ENCODE measurements around the gene RNF144B.

The RNF144B gene

GRCh38 chr6:18491308-18492045 is 104.3 kb downstream of the RNF144B start:
- no peak for DNase-seq

DNA sequence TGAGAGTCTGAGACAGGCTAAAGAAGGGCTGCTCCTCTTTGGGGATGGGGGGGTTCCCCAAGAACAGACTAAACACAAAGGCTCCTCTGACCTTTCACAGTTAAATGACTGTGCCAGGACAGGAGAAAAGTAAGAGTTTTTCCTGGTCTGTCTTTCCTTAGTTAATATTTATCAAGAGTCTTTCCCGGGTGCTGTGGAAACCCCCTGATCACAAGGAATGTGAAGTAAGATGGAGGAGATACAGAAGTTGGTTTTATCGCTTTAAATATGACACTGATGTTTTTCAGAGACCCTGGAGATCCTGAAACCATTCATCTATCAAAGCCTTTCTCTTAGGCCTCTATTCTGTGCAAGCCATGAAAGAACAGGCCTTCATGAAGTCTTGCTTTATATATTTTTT is 105.8 kb downstream of the RNF144B start:
- DNase-seq = no peak

- no peak for DNase-seq
Observed at GRCh38 chr6:18493382-18493891, 106.3 kb downstream of the RNF144B start.

- no peak for DNase-seq
Observed at GRCh38 chr6:18493925-18494324, 106.8 kb downstream of the RNF144B start.

GRCh38 chr6:18495236-18495635 is 108.1 kb downstream of the RNF144B start:
- no peak for DNase-seq

- no peak for DNase-seq
Observed at GRCh38 chr6:18496462-18496861, 109.3 kb downstream of the RNF144B start.

DNA sequence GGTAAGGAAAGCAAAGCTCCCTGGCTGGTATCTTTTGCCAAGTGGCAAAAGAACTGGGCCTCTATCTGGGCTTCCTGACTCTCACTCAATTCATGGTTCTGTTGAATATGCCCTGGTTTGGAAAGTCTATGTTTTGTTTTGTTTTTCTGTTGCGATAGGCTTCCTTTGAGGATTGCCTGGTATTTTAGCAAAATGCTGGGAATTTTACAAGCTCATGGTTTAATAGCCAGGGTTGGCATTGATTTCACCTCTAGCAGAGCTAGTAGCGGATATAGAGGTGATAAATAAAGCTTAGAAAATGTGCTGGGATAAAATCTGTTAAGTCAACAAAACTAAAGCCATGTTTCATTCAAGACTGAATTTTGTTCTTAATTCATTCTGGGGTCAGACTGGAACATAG is 109.9 kb downstream of the RNF144B start:
- DNase-seq = no peak

- no peak for DNase-seq
Observed at GRCh38 chr6:18498408-18498807, 111.3 kb downstream of the RNF144B start.

GRCh38 chr6:18500921-18501662 is 113.9 kb downstream of the RNF144B start:
- no peak for DNase-seq

DNA sequence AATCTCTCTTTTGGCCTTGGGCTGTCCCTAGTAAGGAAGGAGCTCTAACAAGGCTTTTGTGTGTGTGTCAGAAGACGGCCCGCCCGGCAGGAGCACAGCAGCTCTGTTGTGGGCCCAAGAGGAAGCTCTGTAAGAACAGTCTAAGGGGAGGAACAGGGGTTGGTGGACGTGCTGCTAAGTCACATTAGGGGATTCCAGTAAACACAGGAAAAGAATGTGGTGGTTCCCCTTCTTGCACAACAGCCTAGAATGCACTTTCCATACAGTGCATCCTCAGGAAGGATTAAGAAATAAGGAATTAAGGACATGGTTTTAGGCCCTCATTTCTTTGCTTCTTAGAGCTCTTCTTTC is 114.5 kb downstream of the RNF144B start:
- DNase-seq = no peak

GRCh38 chr6:18503206-18503592 is 116.0 kb downstream of the RNF144B start:
- no peak for DNase-seq

GRCh38 chr6:18503593-18504231 is 116.6 kb downstream of the RNF144B start:
- DNase-seq = peak; percentile 68

GRCh38 chr6:18504232-18504596 is 117.1 kb downstream of the RNF144B start:
- DNase-seq = no peak

- peak; percentile 77 for DNase-seq
Observed at GRCh38 chr6:18506382-18507017, 119.3 kb downstream of the RNF144B start.

DNA sequence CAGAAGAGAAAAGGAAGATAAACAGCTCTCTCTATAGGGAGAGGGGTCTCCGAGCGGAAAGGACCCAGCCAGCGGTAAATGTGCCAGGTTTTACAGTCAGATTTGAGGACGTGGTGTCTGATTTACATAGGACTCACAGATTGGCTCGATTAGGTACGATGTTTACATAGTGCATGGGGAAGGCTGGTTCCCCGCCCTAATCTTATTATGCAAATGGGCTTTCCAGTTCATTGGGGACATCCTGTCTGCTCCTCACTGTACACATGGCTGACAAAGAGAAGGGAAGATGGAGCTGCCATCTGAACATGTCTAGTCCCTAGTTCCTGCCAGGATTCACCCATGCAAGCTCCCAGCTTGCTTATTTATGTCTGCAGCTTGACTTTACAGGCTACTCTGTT is 119.9 kb downstream of the RNF144B start:
- peak; percentile 90 for DNase-seq

DNA sequence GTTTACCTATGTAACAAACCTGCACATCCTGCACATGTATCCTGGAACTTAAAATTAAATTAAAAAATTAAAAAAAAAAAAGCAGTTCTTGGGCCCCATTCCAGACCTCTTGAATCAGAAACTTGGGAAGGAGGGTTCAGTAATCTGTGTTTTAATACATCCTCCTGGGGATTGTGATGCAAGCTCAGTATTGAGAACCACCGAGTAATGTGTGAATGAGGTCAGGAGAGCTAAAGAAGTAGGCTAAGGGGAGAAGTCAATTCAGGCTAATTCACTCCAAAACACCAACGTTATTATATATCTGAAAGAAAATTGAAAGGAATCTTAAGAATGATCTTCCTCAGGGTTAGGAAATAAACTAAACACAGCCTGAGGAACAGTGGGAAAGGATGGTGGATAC is 120.4 kb downstream of the RNF144B start:
- no peak for DNase-seq

GRCh38 chr6:18509871-18510643 is 122.9 kb downstream of the RNF144B start:
- DNase-seq = no peak

GRCh38 chr6:18510644-18511033 is 123.5 kb downstream of the RNF144B start:
- no peak for DNase-seq

- DNase-seq = no peak
Observed at GRCh38 chr6:18511211-18511610, 124.1 kb downstream of the RNF144B start.

- DNase-seq = no peak
Observed at GRCh38 chr6:18513253-18513798, 126.2 kb downstream of the RNF144B start.

- DNase-seq = no peak
Observed at GRCh38 chr6:18514180-18514579, 127.0 kb downstream of the RNF144B start.

DNA sequence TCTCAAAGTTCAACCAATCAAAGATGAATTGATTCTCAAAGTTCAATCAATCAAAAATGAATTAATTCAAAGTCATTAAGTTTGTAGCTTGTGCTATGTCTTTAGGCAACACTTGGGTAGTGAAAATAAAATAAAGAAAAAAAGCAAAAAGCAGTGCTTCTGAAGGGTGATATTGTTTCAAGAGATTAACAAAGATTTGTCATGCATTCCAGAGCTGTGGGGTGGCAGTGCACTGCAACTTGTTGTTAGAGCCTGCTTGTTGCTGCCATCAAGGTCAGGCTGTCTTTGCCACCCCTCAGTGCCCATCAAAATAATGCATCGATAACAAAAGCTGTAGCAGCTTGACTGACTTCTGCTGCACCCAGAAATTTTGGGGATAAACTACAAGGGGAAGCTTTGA is 128.6 kb downstream of the RNF144B start:
- DNase-seq = no peak
